HCT116 (cell line): Measurements from ENCODE around the gene ADAM8. TPM values are rescaled to one million over a fixed set of nuclear protein-coding genes. Genes with fewer than 3 reads are reported as not detected.

Experiments
- ATAC-seq: fragments of 200-7000 bp; cut with Tn5 transposase; 2 replicates; pipeline ENCODE4 v1.9.1; 2020; ENCODE audit warnings: mild to moderate bottlenecking, moderate library complexity
- BruUV-seq: library from RNA; stranded (reverse); fragments of 400-500 nt; replicated peaks from 2 replicates; lab custom pipeline; 2021; lab: Mats Ljungman, UMichigan
- CTCF ChIA-PET: fragments of 300-600 bp; sonication (Branson Sonifier 250); formaldehyde crosslinking; loops from one replicate; lab custom pipeline; 2021; ENCODE audit warnings: antibody characterized with exemption; lab: Charles Lee
- POLR2A ChIA-PET: fragments of 300-600, 350-600 bp; sonication (Branson Sonifier 250); formaldehyde crosslinking; loops from one replicate; lab custom pipeline; 2021; ENCODE audit warnings: antibody characterized with exemption; lab: Charles Lee
- RAD21 ChIA-PET, 2 experiments: fragments of 300-600 bp; sonication (Branson Sonifier 250); formaldehyde crosslinking; loops; one replicate each; lab custom pipeline; 2023; ENCODE audit warnings: low total read pairs in 2 of 2; ENCODE audit not compliant: uncharacterized antibody in 2 of 2, unreplicated experiment in 2 of 2, low non-redundant PET in 1 of 2; lab: Charles Lee
- DNase-seq: peaks from one replicate; pipeline ENCODE4 v3.0.0-alpha.2; 2010; ENCODE audit warnings: low read depth, low spot score
- H2AFZ ChIP-seq: fragments of 200-600 bp; shearing (Covaris generic), sonication (generic); 2 replicates; pipeline ENCODE4 v1.6.1; 2017; ENCODE audit warnings: low read depth, mixed run types, mixed read lengths, antibody characterized with exemption, low read length; ENCODE audit not compliant: poor library complexity, severe bottlenecking
- H3K27ac ChIP-seq: 2 replicates; pipeline ENCODE4 v1.5.1; 2012; ENCODE audit warnings: low read depth, low read length
- H3K27me3 ChIP-seq: fragments of 200-600 bp; sonication (generic); 2 replicates; pipeline ENCODE4 v1.6.1; 2016; ENCODE audit warnings: mixed run types, low read length, mixed read lengths; ENCODE audit not compliant: insufficient read depth
- H3K36me3 ChIP-seq, 2 experiments: fragments of 200-500 bp in 1 of 2; fragments of 200-600 bp in 1 of 2; sonication (Bioruptor generic) in 1 of 2; sonication (generic) in 1 of 2; 2 replicates each; pipeline versions ENCODE4 v1.5.1 to v1.6.1; 2014 to 2016; ENCODE audit warnings: low read length in 2 of 2, inconsistent platforms in 1 of 2, mixed read lengths in 1 of 2, mixed run types in 1 of 2; ENCODE audit not compliant: insufficient read depth in 2 of 2, control insufficient read depth in 1 of 2
- H3K4me1 ChIP-seq, 2 experiments: fragments of 200-600 bp in 1 of 2; sonication (generic) in 1 of 2; 2 replicates each; pipeline versions ENCODE4 v1.5.1 to v1.6.1; 2012 to 2017; ENCODE audit warnings: low read length in 2 of 2, inconsistent platforms in 1 of 2, mild to moderate bottlenecking in 1 of 2, mixed read lengths in 1 of 2, mixed run types in 1 of 2, moderate library complexity in 1 of 2; ENCODE audit not compliant: insufficient read depth in 2 of 2, control insufficient read depth in 1 of 2
- H3K4me2 ChIP-seq: fragments of 200-600 bp; sonication (generic); 2 replicates; pipeline ENCODE4 v1.6.1; 2017; ENCODE audit warnings: mixed run types, low read length, mixed read lengths
- H3K4me3 ChIP-seq, 2 experiments: fragments of 200-600 bp in 1 of 2; sonication (generic) in 1 of 2; replicated peaks in 1 of 2; 2 replicates each; pipeline ENCODE4 v1.5.1; 2011 to 2016; ENCODE audit warnings: low read length in 2 of 2, control low read depth in 1 of 2, low read depth in 1 of 2, mild to moderate bottlenecking in 1 of 2, mixed read lengths in 1 of 2, mixed run types in 1 of 2
- H3K79me2 ChIP-seq: fragments of 200-600 bp; sonication (generic); 2 replicates; pipeline ENCODE4 v1.6.1; 2017; ENCODE audit warnings: mild to moderate bottlenecking, mixed run types, low read length, moderate library complexity, mixed read lengths; ENCODE audit not compliant: insufficient read depth
- H3K9ac ChIP-seq: fragments of 200-600 bp; sonication (generic); 2 replicates; pipeline ENCODE4 v1.6.1; 2016; ENCODE audit warnings: low read length, mixed read lengths
- H3K9me2 ChIP-seq: fragments of 200-600 bp; sonication (generic), shearing (Covaris generic); 2 replicates; pipeline ENCODE4 v1.6.1; 2017; ENCODE audit warnings: mixed run types, mild to moderate bottlenecking, moderate library complexity; ENCODE audit not compliant: insufficient read depth
- H3K9me3 ChIP-seq, 2 experiments: fragments of 200-500 bp in 1 of 2; fragments of 200-600 bp in 1 of 2; sonication (Bioruptor generic) in 1 of 2; sonication (generic) in 1 of 2; 2 replicates each; pipeline ENCODE4 v1.6.1; 2014 to 2017; ENCODE audit warnings: low read length in 2 of 2, mixed read lengths in 2 of 2, inconsistent platforms in 1 of 2, low read depth in 1 of 2, mild to moderate bottlenecking in 1 of 2, mixed run types in 1 of 2, moderate library complexity in 1 of 2; ENCODE audit not compliant: control insufficient read depth in 1 of 2, insufficient read depth in 1 of 2
- H4K20me1 ChIP-seq: fragments of 200-600 bp; sonication (generic), shearing (Covaris generic); 2 replicates; pipeline ENCODE4 v1.6.1; 2017; ENCODE audit warnings: mixed run types, mild to moderate bottlenecking, moderate library complexity; ENCODE audit not compliant: insufficient read depth
- CTCF ChIP-seq, 3 experiments: fragments of 200-600 bp in 1 of 3; sonication (generic) in 1 of 3; IDR thresholded peaks in 2 of 3; conservative IDR thresholded peaks in 1 of 3; 2 replicates each; pipeline ENCODE4 v1.5.1; 2012 to 2017; ENCODE audit warnings: low read depth in 2 of 3, low read length in 2 of 3, antibody characterized with exemption in 1 of 3, borderline replicate concordance in 1 of 3, control low read depth in 1 of 3, mild to moderate bottlenecking in 1 of 3, mixed read lengths in 1 of 3, mixed run types in 1 of 3, moderate library complexity in 1 of 3; ENCODE audit not compliant: insufficient read depth in 1 of 3
- JUND ChIP-seq: IDR thresholded peaks from 2 replicates; pipeline ENCODE4 v1.6.1; 2012
- MAX ChIP-seq: IDR thresholded peaks from 2 replicates; pipeline ENCODE4 v1.6.1; 2012
- POLR2A ChIP-seq: IDR thresholded peaks from 2 replicates; pipeline ENCODE4 v1.7.0; 2011; ENCODE audit warnings: borderline replicate concordance; ENCODE audit not compliant: insufficient read depth, insufficient read length; ENCODE audit errors: extremely low read depth
- POLR2AphosphoS5 ChIP-seq: IDR thresholded peaks from 2 replicates; pipeline ENCODE4 v1.6.1; 2011; ENCODE audit warnings: mild to moderate bottlenecking, low read depth, low read length, moderate library complexity
- SIN3A ChIP-seq: IDR thresholded peaks from 2 replicates; pipeline ENCODE4 v1.6.1; 2012; ENCODE audit warnings: low read depth
- SP1 ChIP-seq: IDR thresholded peaks from 2 replicates; pipeline ENCODE4 v1.6.1; 2012; ENCODE audit warnings: low read depth
- SRF ChIP-seq: IDR thresholded peaks from 2 replicates; pipeline ENCODE4 v1.6.1; 2012; ENCODE audit warnings: low read depth
- ZNF274 ChIP-seq: fragments of 200-500 bp; sonication (Bioruptor generic); IDR thresholded peaks from 2 replicates; pipeline ENCODE4 v1.6.1; 2014; ENCODE audit warnings: mild to moderate bottlenecking, low read depth, low read length, inconsistent platforms
- intact Hi-C: fragments of 100-400 bp; cut with micrococcal nuclease; formaldehyde crosslinking; loops from 2 replicates; pipeline ENCODE4 v1.10.0; 2022
- total RNA-seq: library from RNA; stranded (reverse); gene quantifications from one replicate; pipeline ENCODE4 v1.2.1, GENCODE V29; 2021; ENCODE audit not compliant: unreplicated experiment

Gene ADAM8
- total RNA-seq, 1 experiment from 2014 or later: 4.1 TPM

GRCh38 chr10:133218891-133219290 lies 57.8 kb downstream of the ADAM8 start:
- Histone ChIP-seq H3K79me2 (no peaks in the 10 kb centered on the region), H3K27ac (no peak overlapping the region), H3K27me3 (no peaks in the 10 kb centered on the region), H3K4me2 (no peak overlapping the region), H3K9me3 (no peaks in the 10 kb centered on the region), H4K20me1 (no peaks in the 10 kb centered on the region), H3K4me3 (no peak overlapping the region), H3K9ac (no peak overlapping the region), H3K9me2 (no peaks in the 10 kb centered on the region), H3K4me1 (no peaks in the 10 kb centered on the region), H2AFZ (no peak overlapping the region), H3K36me3 (no peaks in the 10 kb centered on the region)
- CTCF ChIA-PET: no interaction called here
- POLR2A ChIA-PET: no interaction called here
- intact Hi-C loops: no loop called here
- RAD21 ChIA-PET: no interaction called here
- DNase-seq (no peak), ATAC-seq (no peak)
- TF ChIP-seq SIN3A (no peak), POLR2AphosphoS5 (no peak), SP1 (no peak)
- BruUV-seq: no TSS peak

DNA sequence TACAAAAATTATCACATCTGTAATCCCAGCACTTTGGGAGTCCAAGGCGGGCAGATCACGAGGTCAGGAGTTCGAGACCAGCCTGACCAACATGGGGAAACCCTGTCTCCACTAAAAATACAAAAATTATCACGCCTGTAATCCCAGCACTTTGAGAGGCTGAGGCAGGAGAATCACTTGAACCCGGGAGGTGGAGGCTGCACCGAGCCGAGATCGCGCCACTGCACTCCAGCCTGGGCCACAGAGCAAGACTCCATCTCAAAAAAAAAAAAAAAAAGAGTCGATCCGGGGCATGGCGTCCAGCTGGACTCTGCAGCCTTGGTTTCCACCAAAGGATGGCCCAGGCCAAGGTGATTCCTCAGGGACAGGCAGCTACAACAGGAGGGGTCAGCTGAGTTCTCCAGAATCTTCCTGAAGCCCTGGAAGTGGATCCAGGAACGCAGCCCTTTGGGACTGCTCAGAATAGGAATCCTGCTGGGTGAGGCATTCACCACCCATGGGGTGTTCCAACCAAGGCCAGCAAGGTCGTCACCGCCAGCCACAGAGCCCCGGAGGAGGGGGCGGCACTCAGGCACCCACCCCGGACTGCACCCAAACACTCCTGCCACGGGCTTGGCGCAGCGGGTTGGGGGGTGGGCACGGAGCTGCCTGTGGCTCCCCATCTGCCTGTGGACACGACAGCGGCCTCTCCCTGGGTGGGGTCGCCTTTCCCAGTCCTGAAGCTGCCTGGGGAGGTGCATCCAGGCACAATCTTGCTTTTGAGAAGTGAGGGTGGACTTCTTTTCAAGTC lies 58.7 kb downstream of the ADAM8 start:
- H3K36me3 ChIP-seq: no peaks in the 10 kb centered on the region
- ChIA-PET POLR2A (no interaction called here), RAD21 (no interaction called here), CTCF (no interaction called here)
- no peaks in the 10 kb centered on the region for H3K9me2 ChIP-seq
- no peaks in the 10 kb centered on the region for H4K20me1 ChIP-seq
- H3K4me1 ChIP-seq: no peaks in the 10 kb centered on the region
- no peak for DNase-seq
- no peak overlapping the region for H3K9ac ChIP-seq
- no TSS peak for BruUV-seq
- no peaks in the 10 kb centered on the region for H3K27me3 ChIP-seq
- ATAC-seq: no peak
- no peaks in the 10 kb centered on the region for H3K9me3 ChIP-seq
- H3K4me2 ChIP-seq: no peak overlapping the region
- TF ChIP-seq ZNF274 (no peak), SRF (no peak), CTCF (IDR thresholded peaks at IDR 0.05 in 2 of 3, conservative IDR thresholded peaks at IDR 0.05 in 1 of 3; ENCODE audit: borderline replicate concordance in 1 of 3, insufficient read depth in 1 of 3, low read depth in 2 of 3, low read length in 2 of 3) (no peak), MAX (no peak), POLR2A (no peak), JUND (no peak)
- TF ChIP-seq, all 23 proteins: peak for 0
- no peak overlapping the region for H3K4me3 ChIP-seq
- H2AFZ ChIP-seq: no peak overlapping the region
- no peaks in the 10 kb centered on the region for H3K79me2 ChIP-seq
- H3K27ac ChIP-seq: no peak overlapping the region
- intact Hi-C loops: no loop called here
